NB4 (cell line): Measurements from ENCODE around the gene TRIM28.
A peak's percentile ranks its signal among the peaks of the same experiment; 100 is the strongest.

Experiments used
- CTCF ChIP-seq: IDR thresholded peaks from one replicate; pipeline ENCODE4 v1.5.1; 2012; ENCODE audit warnings: low read depth, low read length
- POLR2A ChIP-seq: IDR thresholded peaks from 2 replicates; pipeline ENCODE4 v1.6.1; 2011; ENCODE audit warnings: mild to moderate bottlenecking; ENCODE audit not compliant: insufficient read length; ENCODE audit errors: extremely low read depth

GRCh38 chr19:58516964-58517833 is 26.7 kb upstream of the TRIM28 start:
- peak; percentile 2 for TF ChIP-seq CTCF
- TF ChIP-seq POLR2A: no peak
